ENCODE data around the gene ANAPC13.

- TF ChIP-seq CTCF (conservative IDR thresholded peaks at IDR 0.05; ENCODE audit: low read length) (no peak), EZH2phosphoT487 (IDR thresholded peaks at IDR 0.05; ENCODE audit: borderline replicate concordance) (no peak)
These were observed 31.1 kb upstream of the ANAPC13 start for GRCh38 chr3:134516905-134517304.
